GM19372 (cell line): Measurements from ENCODE around the gene AEBP1.

Experiments used
- ATAC-seq: cut with Tn5 transposase; IDR thresholded peaks from one replicate; pipeline ENCODE4 v1.9.1; 2021; ENCODE audit warnings: mild to moderate bottlenecking, low read depth, moderate library complexity; ENCODE audit not compliant: unreplicated experiment

The AEBP1 gene

GRCh38 chr7:44138698-44139097 is 34.6 kb downstream of the AEBP1 start:
- no peak for ATAC-seq

GRCh38 chr7:44139311-44140010 is 35.3 kb downstream of the AEBP1 start:
- ATAC-seq, result no peak

GRCh38 chr7:44140341-44140740 is 36.2 kb downstream of the AEBP1 start:
- no peak for ATAC-seq

GRCh38 chr7:44141221-44141850 is 37.2 kb downstream of the AEBP1 start, which contains the start of gene MYL7:
Gene MYL7 (minus strand): TSS chr7:44141332. CDS start chr7:44141305, 27 bp downstream.
- ATAC-seq, result no peak

GRCh38 chr7:44142028-44142427 is 37.9 kb downstream of the AEBP1 start:
- ATAC-seq, result no peak

- no peak for ATAC-seq
Measured at GRCh38 chr7:44143646-44144250, 39.6 kb downstream of the AEBP1 start.

GRCh38 chr7:44144426-44144967 is 40.4 kb downstream of the AEBP1 start:
- ATAC-seq, result no peak

GRCh38 chr7:44144968-44145478 is 40.9 kb downstream of the AEBP1 start:
- ATAC-seq, result no peak

- no peak for ATAC-seq
Measured at GRCh38 chr7:44145479-44145968, 41.4 kb downstream of the AEBP1 start.

GRCh38 chr7:44145969-44146911 is 42.1 kb downstream of the AEBP1 start:
- no peak for ATAC-seq

GRCh38 chr7:44147026-44147991 is 43.2 kb downstream of the AEBP1 start:
- ATAC-seq, result no peak

- ATAC-seq, result no peak
Measured at GRCh38 chr7:44148166-44148565, 44.0 kb downstream of the AEBP1 start.

- ATAC-seq, result no peak
Measured at GRCh38 chr7:44148961-44149536, 44.9 kb downstream of the AEBP1 start.

- ATAC-seq, result no peak
Measured at GRCh38 chr7:44149571-44150465, 45.7 kb downstream of the AEBP1 start.

GRCh38 chr7:44150466-44150832 is 46.3 kb downstream of the AEBP1 start:
- ATAC-seq, result no peak

- no peak for ATAC-seq
Measured at GRCh38 chr7:44150966-44151941, 47.1 kb downstream of the AEBP1 start.
